Large intestine (tissue), 3 donors: ENCODE data around the gene CHERP. TPM values are rescaled to one million over a fixed set of nuclear protein-coding genes. Genes with fewer than 3 reads are reported as not detected.

Experiments
- DNase-seq, 2 donors: peaks; one replicate each; pipeline versions ENCODE4 v3.0.0 to v3.0.0-alpha.2; 2013
- H3K27ac ChIP-seq: one replicate; pipeline ENCODE4 v1.5.1; 2013; ENCODE audit warnings: low read length
- H3K27me3 ChIP-seq: 2 replicates; pipeline ENCODE4 v1.6.1; 2013; ENCODE audit warnings: low read length; ENCODE audit not compliant: control insufficient read depth, insufficient read depth
- H3K36me3 ChIP-seq: 2 replicates; pipeline ENCODE4 v1.6.1; 2013; ENCODE audit warnings: low read length; ENCODE audit not compliant: control insufficient read depth, insufficient read depth
- H3K4me1 ChIP-seq: one replicate; pipeline ENCODE4 v1.6.1; 2013; ENCODE audit warnings: low read length; ENCODE audit not compliant: control insufficient read depth, insufficient read depth
- H3K4me3 ChIP-seq: one replicate; pipeline ENCODE4 v1.5.1; 2013; ENCODE audit warnings: low read length
- H3K9me3 ChIP-seq: one replicate; pipeline ENCODE4 v1.6.1; 2013; ENCODE audit warnings: mild to moderate bottlenecking, low read depth, low read length, moderate library complexity; ENCODE audit not compliant: control insufficient read depth
- WGBS: methylation state at CpG from one replicate; pipeline ENCODE4 v1.1.5; 2013; ENCODE audit warnings: low lambda C conversion rate; ENCODE audit not compliant: insufficient coverage; 5-methylcytosine and 5-hydroxymethylcytosine counted together
- polyA plus RNA-seq: library from polyadenylated mRNA; unstranded; fragments of 120-200 nt; gene quantifications from one replicate; pipeline ENCODE4 v1.2.1, GENCODE V29; 2013

Gene CHERP
- polyA plus RNA-seq, 1 donor: 45.7 TPM

- H3K27ac ChIP-seq: no peak overlapping the region
- H3K4me1 ChIP-seq: peaks cover 12% of the 10 kb centered on the region
- H3K4me3 ChIP-seq: no peak overlapping the region
- no peaks in the 10 kb centered on the region for H3K27me3 ChIP-seq
- H3K36me3 ChIP-seq: peaks cover 47% of the 10 kb centered on the region
- H3K9me3 ChIP-seq: no peaks in the 10 kb centered on the region
- no peak for DNase-seq
- WGBS: no CpG with 5 or more reads among the region's 48 CpGs
Measured at GRCh38 chr19:16575861-16576689, 33.8 kb upstream of the CHERP start.

DNA sequence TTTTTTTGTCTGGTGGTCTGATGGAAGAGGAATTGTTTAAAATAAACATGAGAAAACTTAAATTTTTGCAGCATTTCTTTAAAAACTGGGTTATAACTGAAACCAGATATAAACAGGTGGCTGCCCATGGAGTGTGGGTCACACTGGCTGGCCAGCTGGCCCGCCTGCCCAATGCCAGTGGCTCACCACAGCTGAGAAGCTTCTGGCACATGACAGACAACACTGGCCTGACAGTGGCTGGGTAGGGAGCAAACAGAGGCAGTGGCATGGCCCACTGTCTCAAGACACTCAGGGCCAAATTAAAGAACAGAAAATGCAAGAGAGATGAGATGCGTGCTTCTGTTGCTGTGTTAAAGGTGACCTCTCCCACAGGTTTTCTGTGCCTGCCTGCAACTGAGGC is 33.0 kb upstream of the CHERP start:
- DNase-seq: no peak
- Histone ChIP-seq H3K4me1 (peaks cover 14% of the 10 kb centered on the region), H3K27ac (no peak overlapping the region), H3K9me3 (no peaks in the 10 kb centered on the region), H3K27me3 (no peaks in the 10 kb centered on the region), H3K4me3 (no peak overlapping the region), H3K36me3 (peaks cover 49% of the 10 kb centered on the region)
- WGBS: no CpG with 5 or more reads among the region's 2 CpGs

GRCh38 chr19:16573925-16574324 is 31.7 kb upstream of the CHERP start:
- Histone ChIP-seq H3K36me3 (peaks cover 44% of the 10 kb centered on the region), H3K4me3 (no peak overlapping the region), H3K9me3 (no peaks in the 10 kb centered on the region), H3K4me1 (peaks cover 14% of the 10 kb centered on the region), H3K27me3 (no peaks in the 10 kb centered on the region), H3K27ac (no peak overlapping the region)
- no peak for DNase-seq

- peaks cover 44% of the 10 kb centered on the region for H3K36me3 ChIP-seq
- WGBS: no CpG with 5 or more reads among the region's 13 CpGs
- peak overlapping the region; percentile 81 for H3K27ac ChIP-seq
Measured at GRCh38 chr19:16573296-16573695, 31.1 kb upstream of the CHERP start.

DNA sequence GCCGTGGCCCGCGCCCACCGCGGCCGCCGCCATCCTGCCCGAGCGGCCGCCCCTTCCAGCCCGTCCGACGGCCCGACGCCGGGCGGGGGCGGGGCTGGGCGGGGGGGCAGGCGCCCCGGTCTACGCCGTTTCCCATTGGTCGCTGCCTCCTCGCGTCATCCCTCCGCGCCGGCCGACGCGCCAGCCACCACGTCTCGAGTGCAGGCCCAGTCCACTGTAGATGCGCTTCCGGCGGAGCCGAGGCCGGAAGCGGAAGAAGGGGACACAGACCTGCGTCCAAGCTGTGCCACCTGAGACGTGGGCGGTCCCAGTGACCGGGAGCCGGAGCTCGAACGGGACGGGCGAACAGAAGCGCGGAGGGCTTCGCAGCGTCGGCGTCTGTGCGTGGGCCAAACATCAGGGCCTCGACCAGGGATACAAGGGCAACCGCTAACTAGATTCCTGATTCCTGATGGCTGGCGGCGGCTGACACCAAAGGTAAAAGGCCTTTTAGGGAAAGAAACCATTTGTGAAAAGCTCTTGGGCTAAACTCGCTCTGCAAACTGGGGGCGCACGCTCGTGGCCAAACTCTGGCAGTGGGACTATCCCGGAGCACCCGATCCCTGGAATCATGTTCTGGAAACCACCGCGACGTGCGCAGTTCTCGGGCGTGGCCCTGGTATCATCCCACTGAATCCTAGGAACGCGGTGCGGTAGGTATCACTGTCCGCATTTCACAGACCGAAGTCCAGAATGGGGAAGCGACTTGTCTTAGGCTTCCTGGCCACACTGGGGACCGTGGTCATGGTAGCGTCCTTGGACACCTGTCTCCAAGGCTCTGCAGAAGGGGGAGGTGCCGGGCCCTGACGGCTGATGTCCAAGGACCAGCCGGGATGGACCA is 30.3 kb upstream of the CHERP start, which contains the start of gene SLC35E1:
TSS of gene SLC35E1 (minus strand) at position 84 of the 880 bp plus-strand sequence. CDS start at position 33, 51 bp downstream.
- H3K4me1 ChIP-seq: peaks cover 14% of the 10 kb centered on the region

More at GRCh38 chr19:16573296-16573695, 31.1 kb upstream of the CHERP start:
- H3K27me3 ChIP-seq: no peaks in the 10 kb centered on the region
- DNase-seq: no peak
- H3K9me3 ChIP-seq: no peaks in the 10 kb centered on the region
- peak overlapping the region; percentile 80 for H3K4me3 ChIP-seq
- peaks cover 14% of the 10 kb centered on the region for H3K4me1 ChIP-seq

GRCh38 chr19:16571822-16572331 is 29.6 kb upstream of the CHERP start:
- Histone ChIP-seq H3K4me3 (peak overlapping the region; percentile 57), H3K27me3 (no peaks in the 10 kb centered on the region), H3K27ac (no peak overlapping the region), H3K36me3 (peaks cover 47% of the 10 kb centered on the region), H3K4me1 (peaks cover 14% of the 10 kb centered on the region), H3K9me3 (no peaks in the 10 kb centered on the region)
- no CpG with 5 or more reads among the region's 75 CpGs for WGBS
- no peak for DNase-seq

More for the DNA sequence above, 30.3 kb upstream of the CHERP start, which contains the start of gene SLC35E1:
- H3K27me3 ChIP-seq: no peaks in the 10 kb centered on the region
- H3K27ac ChIP-seq: peak within 1 kb of the TSS; percentile 81
- DNase-seq: peak; percentile 97
- H3K4me3 ChIP-seq: peak within 1 kb of the TSS; percentile 80
- WGBS: no CpG with 5 or more reads among the region's 83 CpGs
- peaks cover 45% of the 10 kb centered on the region for H3K36me3 ChIP-seq
- H3K9me3 ChIP-seq: no peaks in the 10 kb centered on the region

- DNase-seq: no peak
- Histone ChIP-seq H3K27ac (no peak overlapping the region), H3K4me3 (peak overlapping the region; percentile 57), H3K9me3 (no peaks in the 10 kb centered on the region), H3K27me3 (no peaks in the 10 kb centered on the region), H3K4me1 (peaks cover 14% of the 10 kb centered on the region), H3K36me3 (peaks cover 46% of the 10 kb centered on the region)
- WGBS: no CpG with 5 or more reads among the region's 6 CpGs
Measured at GRCh38 chr19:16571283-16571682, 29.0 kb upstream of the CHERP start.

DNA sequence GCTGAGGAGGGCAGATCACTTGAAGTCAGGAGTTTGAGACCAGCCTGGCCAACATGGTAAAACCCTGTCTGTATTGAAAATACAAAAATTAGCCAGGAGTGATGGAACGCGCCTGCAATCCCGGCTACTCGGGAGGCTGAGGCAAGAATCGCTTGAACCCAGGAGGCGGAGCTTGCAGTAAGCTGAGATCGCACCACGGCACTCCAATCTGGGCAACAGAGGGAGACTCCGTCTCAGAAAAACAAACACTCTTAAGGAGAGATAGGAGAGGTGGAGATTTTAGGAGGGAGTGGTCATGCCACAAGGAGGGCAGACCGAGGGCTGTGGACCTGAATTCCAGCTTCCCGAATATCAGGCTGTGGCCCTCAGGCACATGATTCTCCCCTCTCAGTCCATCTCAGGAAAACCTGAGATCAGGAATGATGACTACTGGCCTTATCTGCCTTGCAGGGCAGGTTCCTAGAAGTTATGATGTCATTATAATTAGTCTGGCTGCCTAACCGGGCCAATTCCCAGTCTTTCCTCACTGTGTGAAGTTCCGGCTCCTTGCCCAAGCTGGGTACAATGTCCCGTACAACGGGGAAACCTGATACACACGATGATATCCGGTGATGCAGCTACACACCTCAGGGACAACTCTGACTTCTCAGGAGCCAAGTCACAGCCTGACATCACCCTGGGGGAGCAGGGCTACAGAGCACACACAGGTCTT is 27.5 kb upstream of the CHERP start:
- DNase-seq: no peak
- whole genome bisulfite sequencing: no CpG with 5 or more reads among the region's 17 CpGs
- Histone ChIP-seq H3K9me3 (no peaks in the 10 kb centered on the region), H3K27me3 (no peaks in the 10 kb centered on the region), H3K4me1 (peaks cover 14% of the 10 kb centered on the region), H3K36me3 (peaks cover 39% of the 10 kb centered on the region), H3K4me3 (no peak overlapping the region), H3K27ac (no peak overlapping the region)

GRCh38 chr19:16566702-16567101 is 24.5 kb upstream of the CHERP start:
- no peak overlapping the region for H3K27ac ChIP-seq
- no peak overlapping the region for H3K4me3 ChIP-seq
- H3K4me1 ChIP-seq: peaks cover 7% of the 10 kb centered on the region
- peaks cover 54% of the 10 kb centered on the region for H3K36me3 ChIP-seq
- H3K27me3 ChIP-seq: no peaks in the 10 kb centered on the region
- no peaks in the 10 kb centered on the region for H3K9me3 ChIP-seq
- DNase-seq: no peak
- 100% methylated on average over 2 of the region's 5 CpGs for WGBS

- Histone ChIP-seq H3K9me3 (no peaks in the 10 kb centered on the region), H3K4me3 (no peak overlapping the region), H3K4me1 (peaks cover 3% of the 10 kb centered on the region), H3K27me3 (no peaks in the 10 kb centered on the region), H3K36me3 (peaks cover 58% of the 10 kb centered on the region), H3K27ac (no peak overlapping the region)
- WGBS: no CpG with 5 or more reads among the region's 10 CpGs
- DNase-seq: no peak
Measured at GRCh38 chr19:16566161-16566560, 23.9 kb upstream of the CHERP start.
